Measurements from ENCODE around the gene AFAP1.

- TF ChIP-seq POLR2A (IDR thresholded peaks at IDR 0.05) (no peak), CTCF (IDR thresholded peaks at IDR 0.05) (no peak)
These were observed 45.5 kb downstream of the AFAP1 start for GRCh38 chr4:7894098-7894676.
